SK-MEL-5 (cell line): ENCODE results near the gene SP140L. TPM values are rescaled to one million over a fixed set of nuclear protein-coding genes. Genes with fewer than 3 reads are reported as not detected.
"Not testable (repeated sequence)": the region's sequence is repeated elsewhere in the genome, so short reads cannot be mapped to it uniquely, and the experiment has no call there.

ENCODE experiments used
- DNase-seq: peaks from one replicate; pipeline ENCODE4 v3.0.0-alpha.2; 2016; ENCODE audit warnings: low read depth, low spot score
- in situ Hi-C: cut with HindIII; loops from 2 replicates; pipeline ENCODE4 v1.10.0; 2016; ENCODE audit warnings: low sequenced_read_pairs, high pct_unique_total_duplicates, low pct_unique_long_range_greater_than_20kb
- polyA plus RNA-seq, 2 experiments: library from polyadenylated mRNA; depleted of rRNA; stranded (reverse); fragments of >200 nt; gene quantifications; 2 replicates each; pipeline ENCODE4 v1.2.3, GENCODE V29; 2015
- total RNA-seq: library from RNA; depleted of rRNA; stranded (reverse); fragments of >200 nt; shearing (Covaris generic); gene quantifications from 2 replicates; pipeline ENCODE4 v1.2.3, GENCODE V29; 2014; rRNA removed

The SP140L gene
- 0.83 and 0.87 TPM in 2 replicates for total RNA-seq
- 1.8 and 2.1 TPM in 2 replicates for polyA plus RNA-seq (2015; cell fraction: cytosol; rRNA removed)
- 11.0 and 21.5 TPM in 2 replicates for polyA plus RNA-seq (2015; cell fraction: nucleus; rRNA removed)

DNA sequence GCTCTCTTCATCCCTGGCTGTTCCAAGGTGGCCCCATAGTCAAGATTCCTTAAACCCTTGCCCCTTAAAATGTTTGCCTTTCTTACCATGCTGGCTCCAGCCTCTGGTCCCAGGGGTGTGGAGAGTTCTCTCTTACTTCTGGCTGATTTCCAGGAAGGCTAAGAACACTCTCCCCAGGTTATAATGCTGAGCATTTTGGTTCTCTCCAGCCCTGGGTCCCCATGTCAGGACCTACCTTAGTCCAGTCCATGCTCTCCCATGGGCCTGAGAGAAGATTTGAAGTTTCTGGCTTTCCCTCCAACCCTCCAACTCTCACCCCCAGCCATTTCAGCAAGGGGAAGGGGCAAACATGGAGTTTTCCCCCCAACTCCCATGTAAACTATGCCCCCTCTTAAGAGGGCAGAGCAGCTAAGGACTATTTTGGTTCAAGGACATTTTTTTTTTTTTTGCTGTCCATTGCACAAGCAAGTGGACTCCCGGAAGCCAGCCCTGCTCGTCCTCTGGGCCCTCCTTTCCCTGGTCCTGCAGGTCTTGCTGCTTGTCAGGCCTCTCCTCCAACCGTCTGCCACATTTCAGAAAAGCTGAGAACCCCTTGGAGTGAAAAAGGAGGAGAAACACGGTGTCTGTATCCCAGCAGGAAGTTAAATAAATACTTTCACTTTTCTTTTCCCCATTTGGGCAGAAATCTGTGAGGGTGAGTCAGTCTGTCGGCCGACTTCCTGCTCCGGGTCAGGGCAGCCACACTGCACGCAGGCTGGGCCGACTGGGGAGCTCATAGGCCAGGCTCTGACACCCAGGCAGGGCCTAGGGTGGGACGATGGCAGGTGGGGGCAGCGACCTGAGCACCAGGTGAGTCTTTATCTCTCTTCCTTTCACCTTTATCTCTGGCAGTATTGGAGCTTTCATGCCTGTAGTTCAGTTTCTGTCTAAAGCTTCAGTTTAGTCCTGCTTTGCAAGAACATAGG lies at the start of gene SP140L:
Gene SP140L (plus strand): TSS at position 741 of the 965 bp plus-strand sequence. CDS start 77 bp downstream, at position 818.
- in situ Hi-C loops, result no loop called here
- peak; percentile 41 for DNase-seq

DNA sequence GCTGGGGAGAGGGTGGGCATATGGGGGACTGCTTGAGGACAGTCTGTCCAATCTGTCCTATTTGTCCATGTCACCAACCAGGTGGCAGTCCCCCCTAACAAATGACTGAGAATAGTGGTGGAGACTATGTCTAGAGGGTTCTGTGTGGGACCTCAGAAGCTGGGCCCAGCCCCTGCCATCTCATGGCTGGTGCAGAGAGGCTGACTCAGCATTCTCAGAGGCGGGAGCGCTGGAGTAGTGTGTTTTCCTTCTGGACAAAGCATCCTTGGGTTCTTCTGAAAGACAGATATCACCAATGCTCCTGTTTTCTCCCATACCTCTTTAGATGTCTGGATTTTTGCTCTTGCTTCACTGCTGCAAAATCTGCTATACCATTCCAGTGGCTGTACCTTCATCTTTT lies 44.1 kb upstream of the SP140L start:
- DNase-seq, result no peak
- in situ Hi-C loops, result no loop called here

- in situ Hi-C loops, result no loop called here
- DNase-seq, result no peak
Observed at GRCh38 chr2:230286048-230286447, 40.9 kb upstream of the SP140L start.

- DNase-seq, result peak; percentile 10
- in situ Hi-C loops, result not testable (repeated sequence)
Observed at GRCh38 chr2:230289311-230289710, 37.7 kb upstream of the SP140L start.

DNA sequence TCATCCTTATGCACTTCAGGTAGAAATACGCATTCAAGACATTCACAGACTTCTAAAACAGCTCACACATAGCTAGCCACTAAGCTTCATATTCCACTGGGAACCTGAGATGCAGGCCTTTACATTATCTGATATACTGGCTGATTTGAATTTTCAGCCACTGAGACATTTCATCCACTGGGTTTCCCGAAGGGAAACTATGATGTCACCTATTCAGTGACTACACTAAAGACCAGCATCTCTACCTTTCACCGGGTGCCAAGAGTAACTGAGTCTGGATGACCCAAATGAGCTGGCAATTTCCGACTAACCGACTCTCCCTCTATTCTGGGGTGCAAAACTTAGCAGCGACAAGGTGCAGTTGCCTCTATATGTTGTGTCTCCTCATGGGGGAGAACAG lies 31.8 kb upstream of the SP140L start:
- no peak for DNase-seq
- in situ Hi-C loops, result no loop called here

DNA sequence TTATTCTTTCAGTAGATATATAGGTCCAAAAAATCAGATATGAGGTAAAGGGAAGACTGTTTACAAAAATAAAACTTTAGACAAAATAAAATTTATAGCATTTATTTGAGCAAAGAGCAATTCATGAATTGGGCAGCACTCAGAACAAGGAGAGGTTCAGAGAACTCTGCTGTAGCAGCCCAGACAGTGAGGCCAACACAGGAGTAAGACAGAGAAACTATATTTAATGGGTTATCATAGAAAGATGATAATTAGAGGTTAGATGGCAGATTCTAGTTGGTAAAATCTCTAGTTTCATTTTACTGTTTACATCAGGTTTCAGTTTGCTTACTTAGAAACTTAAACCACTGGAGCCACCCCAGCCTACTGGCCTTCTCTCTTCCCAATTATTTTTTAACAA lies 30.1 kb upstream of the SP140L start:
- DNase-seq, result no peak
- in situ Hi-C loops, result no loop called here

GRCh38 chr2:230299618-230300017 lies 27.4 kb upstream of the SP140L start:
- no peak for DNase-seq
- in situ Hi-C loops, result no loop called here

DNA sequence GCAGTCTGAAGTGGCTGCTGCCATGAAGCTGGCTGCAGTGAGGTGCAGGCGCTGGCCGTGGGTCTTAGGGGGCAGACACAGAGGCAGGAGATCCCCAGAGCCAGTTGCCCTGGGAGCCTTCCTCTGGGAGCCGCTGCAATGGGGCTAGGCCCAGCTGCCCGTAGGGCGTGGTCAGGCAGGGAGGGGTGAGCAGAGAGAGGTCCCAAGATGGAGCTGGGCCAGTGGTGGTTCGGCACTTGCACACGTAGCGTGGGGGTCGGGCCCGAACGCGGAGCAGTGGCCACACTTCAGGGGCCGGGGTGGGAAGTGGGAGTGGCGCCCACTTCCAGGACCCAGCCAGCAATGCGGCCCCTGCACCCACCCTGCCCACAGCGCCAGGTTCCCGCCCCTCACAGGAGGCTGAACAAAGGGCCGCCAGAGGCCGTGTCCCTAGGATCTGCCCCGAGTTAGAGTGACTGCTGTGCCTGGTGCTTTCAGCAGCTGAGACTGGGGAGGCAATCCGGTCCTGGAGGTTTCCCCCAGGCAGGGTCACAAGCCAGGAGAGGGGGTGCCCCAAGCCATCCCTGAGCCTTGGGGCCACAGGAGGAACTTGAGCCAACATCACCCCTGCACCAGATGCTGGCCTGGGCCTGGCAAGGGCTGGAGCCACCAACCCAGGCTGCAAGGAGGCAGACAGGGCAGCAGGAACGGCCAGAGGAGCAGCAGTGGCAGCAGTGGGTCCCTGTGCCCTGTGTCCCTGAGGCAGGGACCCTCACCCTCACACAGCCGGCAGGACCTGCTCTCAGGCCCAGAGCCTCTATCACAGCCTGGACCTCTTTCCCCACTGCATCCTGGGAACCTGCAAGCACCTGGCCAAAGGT lies 21.3 kb upstream of the SP140L start:
- in situ Hi-C loops, result no loop called here
- DNase-seq, result no peak

GRCh38 chr2:230306474-230306873 lies 20.5 kb upstream of the SP140L start:
- DNase-seq, result no peak
- in situ Hi-C loops, result no loop called here

DNA sequence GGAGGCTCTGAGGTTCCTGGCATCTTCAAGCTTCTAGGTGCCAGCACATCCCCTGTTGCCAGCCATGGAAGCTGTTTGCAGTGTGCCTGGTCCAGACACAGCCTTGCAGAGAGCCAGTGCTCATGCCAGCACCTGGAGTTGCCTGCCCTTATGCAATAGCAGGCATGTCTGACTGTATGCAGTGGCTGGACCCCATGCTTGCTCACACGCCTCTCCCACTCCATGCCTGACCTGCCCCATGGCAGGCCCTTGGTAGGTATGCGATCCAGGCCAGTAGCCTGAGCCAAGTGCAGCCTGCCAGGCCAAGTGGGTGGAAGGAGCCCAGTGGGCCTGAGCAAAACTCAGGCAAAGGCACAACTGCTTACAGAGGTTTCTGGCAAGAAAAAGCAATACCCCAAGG lies 19.5 kb upstream of the SP140L start:
- DNase-seq, result no peak
- in situ Hi-C loops, result no loop called here

GRCh38 chr2:230308402-230309000 lies 18.5 kb upstream of the SP140L start:
- no peak for DNase-seq
- in situ Hi-C loops, result no loop called here

DNA sequence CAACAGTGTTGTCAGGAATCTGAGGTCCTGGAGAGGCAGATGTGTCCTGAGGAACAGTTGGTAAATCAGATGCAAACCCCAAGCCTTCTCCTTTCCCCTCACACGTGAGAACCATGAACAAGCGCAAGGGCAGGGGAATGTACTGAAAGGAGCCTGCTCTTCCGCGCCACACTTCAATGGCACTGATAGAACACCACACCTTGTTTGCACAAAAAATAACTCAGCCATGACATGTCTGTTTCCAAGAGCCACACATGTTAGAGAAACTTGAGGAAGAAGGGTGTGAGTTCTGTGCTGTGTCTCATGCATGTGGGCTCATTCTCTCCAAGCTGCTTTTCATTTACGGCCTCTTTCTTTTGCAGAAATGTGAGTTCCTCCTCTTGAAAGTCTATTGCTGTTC lies 16.2 kb upstream of the SP140L start:
- DNase-seq, in situ Hi-C loops: not testable (repeated sequence)

DNA sequence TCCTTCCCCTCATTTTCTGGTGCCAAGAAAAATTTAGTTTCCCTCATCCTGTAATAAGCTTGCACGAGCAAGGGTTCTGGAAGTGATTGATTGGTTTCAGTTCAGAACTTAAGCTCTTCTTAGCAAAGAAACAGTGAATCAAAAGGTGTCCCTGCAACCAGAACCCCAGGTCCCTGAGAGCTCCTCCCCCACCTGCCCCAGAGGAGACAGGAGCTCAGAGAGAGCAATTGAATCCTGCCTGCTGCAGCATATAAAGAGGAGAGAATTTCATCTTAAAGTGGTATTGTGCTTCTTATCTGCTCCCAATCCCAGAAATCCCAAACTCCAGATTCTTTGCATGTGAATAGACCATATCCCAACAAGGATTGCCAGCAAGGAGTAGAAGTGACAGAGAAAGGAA lies 15.4 kb upstream of the SP140L start:
- in situ Hi-C loops, DNase-seq: not testable (repeated sequence)

DNA sequence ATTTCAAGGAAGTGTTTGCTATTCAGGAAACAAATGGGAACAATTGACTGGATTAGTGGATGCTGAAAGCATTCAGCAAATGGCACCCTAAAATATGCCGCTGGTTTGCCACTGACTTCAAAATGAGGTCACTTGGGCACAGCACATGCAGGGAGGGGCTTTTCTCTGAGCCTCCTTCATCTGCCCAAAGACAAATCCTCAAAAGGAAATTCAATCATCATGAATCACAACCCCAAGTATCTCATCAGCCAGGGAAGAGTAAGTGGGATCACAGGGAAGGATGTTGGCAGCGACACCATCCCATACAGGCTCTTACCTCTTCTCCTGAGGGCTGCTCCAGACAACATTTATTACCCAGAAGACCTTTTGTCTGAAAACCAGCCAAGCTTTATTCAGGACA lies 14.4 kb upstream of the SP140L start:
- in situ Hi-C loops, result no loop called here

DNA sequence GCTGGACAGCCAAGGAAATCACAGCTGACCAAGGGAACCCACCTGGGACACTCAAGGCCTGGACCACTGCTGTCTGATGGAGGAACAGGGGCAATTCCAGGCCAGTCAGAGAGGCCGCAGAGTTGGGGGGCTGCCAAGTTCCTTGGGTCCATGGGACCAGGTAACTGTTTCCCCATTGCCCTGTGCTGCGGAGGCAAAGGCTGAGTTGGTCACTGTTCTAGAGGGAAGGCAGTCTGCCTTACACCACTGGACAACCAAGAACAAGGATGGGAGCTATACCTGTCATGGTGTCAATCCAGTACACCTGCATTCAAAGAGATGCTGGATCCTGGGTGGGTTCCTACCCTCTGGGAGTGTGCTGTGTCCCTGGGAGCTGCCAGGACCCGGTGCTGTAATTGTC lies 9.6 kb upstream of the SP140L start:
- in situ Hi-C loops, result no loop called here
- DNase-seq, result no peak

More for the DNA sequence above, 14.4 kb upstream of the SP140L start:
- no peak for DNase-seq

DNA sequence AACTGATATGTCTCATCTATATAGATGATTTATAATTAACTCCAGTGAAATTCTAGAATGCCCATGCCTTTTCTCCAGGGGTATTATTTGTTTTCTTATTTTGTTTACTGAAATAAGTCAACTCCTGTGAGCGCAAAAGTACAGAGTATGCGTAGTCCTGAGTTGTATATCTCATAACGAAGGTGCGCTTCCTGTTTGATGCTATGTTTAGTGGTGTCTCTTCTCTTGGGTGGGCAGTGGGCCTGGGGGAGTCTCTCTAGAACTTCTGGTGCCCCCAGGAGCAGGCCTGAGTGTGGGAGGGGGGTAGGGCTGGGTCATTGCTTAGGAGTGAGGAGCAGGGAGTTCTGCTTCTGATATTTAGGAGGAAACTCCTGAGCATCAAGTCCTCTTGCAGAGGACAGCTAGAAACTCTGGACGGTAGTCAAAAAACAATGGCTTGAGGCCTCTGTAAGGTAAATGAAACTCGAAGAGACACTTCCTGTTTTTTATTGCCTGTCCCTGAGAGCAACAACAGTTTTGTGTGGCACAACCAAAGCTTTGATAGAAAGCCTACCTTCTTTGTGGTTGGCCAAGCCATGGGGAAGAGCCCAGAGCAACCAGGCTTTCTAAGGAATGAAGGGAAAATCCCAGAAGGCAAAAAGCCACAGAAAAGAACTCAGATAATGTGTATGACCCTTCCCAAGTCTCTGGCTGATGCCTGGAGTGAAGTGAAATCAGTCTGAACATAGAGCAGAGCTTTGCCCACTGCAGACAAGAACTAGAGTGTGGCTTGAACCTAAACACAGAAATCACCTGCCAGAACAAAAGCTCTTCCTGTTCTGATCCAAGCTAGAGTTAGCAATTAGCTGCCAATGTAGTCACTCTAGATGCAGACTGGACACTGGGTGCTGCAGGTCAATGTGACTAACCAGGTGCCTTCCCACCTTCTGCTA lies 8.5 kb upstream of the SP140L start:
- in situ Hi-C loops, result no loop called here
- no peak for DNase-seq
